NCI-H69 (cell line): ENCODE results near the gene MAGED1.

Experiments
- DNase-seq: peaks from one replicate; lab custom pipeline; 2025; lab: John Stamatoyannopoulos, UW

The MAGED1 gene

GRCh38 chrX:51892921-51893745 lies at the start of gene MAGED1:
Gene MAGED1, plus strand, starts transcription at chrX:51893623. Its CDS starts 682 bp downstream, at chrX:51894305.
- peak; percentile 94 for DNase-seq

- no peak for DNase-seq
Observed at GRCh38 chrX:51847463-51847862, 46.0 kb upstream of the MAGED1 start.

- no peak for DNase-seq
Observed at GRCh38 chrX:51851507-51852085, 41.8 kb upstream of the MAGED1 start.

GRCh38 chrX:51852096-51852495 lies 41.3 kb upstream of the MAGED1 start:
- DNase-seq, result no peak

DNA sequence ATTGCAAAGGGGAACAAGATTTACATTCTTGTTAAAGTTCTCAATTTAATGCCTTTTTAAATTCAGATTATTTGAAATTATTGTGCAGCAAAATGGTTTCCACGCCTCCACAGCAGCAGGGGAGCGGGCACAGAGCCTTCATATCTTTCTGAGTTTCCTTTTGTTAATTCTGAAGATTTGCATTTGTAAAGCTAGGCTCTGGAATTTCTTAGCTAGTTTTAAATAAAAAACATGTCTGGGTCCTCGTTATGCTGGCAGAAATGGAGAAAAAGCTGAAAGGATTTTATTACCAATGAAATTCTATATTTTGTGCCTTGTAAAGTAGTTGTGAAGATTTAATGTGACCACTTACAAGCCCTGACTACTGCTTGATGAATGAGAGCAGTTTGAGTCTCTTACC lies 40.8 kb upstream of the MAGED1 start:
- no peak for DNase-seq

GRCh38 chrX:51853251-51853650 lies 40.2 kb upstream of the MAGED1 start:
- DNase-seq, result no peak

- no peak for DNase-seq
Observed at GRCh38 chrX:51855698-51856097, 37.7 kb upstream of the MAGED1 start.

DNA sequence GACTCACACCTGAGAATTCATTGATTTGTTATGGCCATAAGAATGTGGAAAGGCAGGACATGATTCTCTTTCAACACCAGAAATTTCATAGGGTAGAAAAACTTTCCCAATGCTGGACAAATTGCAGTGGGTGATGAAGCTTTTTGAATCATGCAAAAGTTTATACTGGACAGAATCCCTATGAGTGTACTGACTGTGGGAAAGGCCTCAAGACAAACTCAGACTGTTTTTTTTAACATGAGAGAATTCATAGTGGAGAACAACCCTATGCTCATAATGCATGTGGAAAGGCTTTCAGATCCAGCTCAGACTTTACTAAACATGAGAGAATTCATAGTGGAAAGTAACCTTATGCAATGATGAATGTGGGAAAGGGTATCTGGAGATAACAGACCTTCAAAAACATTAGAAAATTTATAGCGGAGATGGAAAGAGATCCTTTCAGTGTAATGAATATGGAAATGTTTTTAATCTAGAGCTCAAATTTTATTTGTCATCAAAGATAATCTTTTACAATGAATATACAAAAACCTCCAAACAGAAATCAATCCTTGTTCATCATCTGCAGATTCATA lies 36.2 kb upstream of the MAGED1 start:
- DNase-seq, result no peak

DNA sequence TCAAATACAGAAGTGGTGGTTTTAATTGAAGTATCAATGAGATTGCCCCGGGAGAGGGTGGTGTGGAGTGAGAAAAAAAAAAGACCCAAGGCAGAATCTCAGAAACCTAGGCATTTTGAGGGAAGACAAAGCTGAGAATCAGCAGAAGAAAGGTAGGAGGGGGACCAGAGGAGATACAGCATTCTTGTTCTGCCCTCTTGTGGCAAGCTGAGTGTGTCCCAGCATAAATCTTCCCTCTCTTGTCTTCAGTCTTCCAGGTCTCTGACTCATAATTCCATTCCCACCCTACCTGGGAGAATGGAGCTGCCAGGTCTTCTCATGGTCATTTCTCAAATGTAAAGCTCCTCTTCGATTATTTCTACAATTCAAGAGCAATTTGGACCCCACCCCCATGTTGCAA lies 32.7 kb upstream of the MAGED1 start:
- DNase-seq, result peak; percentile 49

- no peak for DNase-seq
Observed at GRCh38 chrX:51862920-51863319, 30.5 kb upstream of the MAGED1 start.

- no peak for DNase-seq
Observed at GRCh38 chrX:51866210-51866609, 27.2 kb upstream of the MAGED1 start.

DNA sequence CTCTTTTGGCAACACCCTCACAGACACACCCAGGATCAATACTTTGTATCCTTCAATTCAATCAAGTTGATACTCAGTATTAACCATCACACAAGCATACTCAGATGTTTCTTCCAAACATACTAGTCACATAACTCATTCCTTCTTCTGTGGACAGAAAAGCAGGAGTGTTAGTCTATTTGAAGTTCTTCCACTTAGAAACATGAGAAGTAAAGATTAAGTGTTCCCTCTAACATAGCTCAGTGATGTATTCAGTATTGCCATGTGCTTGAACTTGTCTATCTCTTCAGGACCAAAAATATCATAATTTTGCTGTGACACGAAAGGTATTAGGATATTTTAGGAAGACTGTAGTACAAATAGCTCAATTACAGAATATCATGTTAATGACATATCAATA lies 25.8 kb upstream of the MAGED1 start:
- no peak for DNase-seq

DNA sequence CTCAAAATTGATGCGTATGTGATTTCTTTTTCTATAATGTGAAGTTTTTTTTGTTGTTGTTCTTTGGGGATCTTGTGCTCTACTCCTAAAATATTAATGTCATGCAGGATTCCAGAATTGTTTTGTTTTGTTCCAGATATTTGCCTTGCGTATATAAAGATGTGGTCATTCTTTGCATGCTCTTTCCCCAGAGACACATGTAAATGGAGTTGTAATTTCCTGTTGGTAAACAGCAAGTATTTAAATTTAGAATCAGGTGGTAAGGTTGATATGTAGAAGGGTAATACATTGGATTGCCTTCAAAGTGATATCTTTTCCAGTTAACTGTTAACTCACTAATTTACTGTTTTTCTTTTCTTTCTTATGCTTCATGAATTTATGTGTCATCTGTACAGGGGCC lies 23.1 kb upstream of the MAGED1 start:
- DNase-seq, result no peak

DNA sequence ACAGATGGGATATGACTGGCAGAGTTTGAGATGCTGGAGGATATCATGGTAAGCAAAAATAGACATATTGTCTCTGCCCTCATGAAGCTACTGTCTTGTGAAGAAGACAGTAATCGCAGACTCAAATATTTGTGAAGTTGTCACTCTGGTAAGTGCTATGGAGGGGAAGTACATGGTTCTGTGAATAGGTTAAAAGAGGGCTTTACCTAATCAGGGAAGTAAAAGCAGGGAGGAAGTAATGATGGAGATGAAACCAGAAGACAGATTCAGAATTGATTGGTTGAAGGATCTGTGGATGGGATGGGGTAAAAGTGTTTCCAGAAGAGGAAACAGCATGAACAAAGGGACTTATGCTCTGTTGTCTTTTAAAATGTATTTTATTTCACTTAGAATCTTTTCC lies 19.3 kb upstream of the MAGED1 start:
- DNase-seq, result no peak

DNA sequence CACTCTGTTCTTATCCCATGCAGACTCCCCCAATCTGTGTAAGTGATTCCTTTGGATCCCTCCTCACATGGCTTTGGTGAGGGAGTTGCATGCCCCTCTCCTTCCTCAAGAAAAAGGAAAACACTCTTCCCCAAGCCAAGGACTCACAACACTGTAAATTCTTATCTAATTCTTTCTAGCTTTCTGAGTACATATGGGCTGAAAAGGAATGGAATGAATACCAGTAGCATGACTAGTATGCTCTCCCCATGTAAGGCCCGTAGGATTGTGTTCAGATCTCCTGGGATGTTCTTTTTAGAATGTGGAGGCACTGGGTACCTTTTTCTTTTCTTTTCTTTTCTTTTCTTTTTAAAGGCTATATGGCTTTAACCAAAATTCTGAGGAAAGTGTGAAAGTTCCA lies 17.0 kb upstream of the MAGED1 start:
- no peak for DNase-seq

DNA sequence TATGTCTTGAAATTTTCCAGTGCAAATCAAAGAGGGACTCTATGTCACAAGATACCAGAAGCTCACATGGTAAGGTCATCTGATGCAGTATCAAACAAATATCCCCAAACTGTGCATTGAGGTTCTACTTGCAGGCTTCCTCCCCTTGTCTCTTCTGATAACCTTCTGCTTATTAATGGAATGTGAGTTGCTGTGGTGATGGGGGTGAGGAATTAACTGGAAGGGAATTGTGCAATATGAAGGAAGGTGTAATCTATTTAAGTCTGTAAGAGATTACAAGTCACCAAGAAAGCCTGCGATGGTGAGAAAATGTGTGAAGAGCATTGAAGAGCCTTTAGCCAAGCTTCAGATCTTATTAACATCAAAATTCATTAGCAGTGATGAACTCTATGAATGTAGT lies 15.4 kb upstream of the MAGED1 start:
- no peak for DNase-seq

GRCh38 chrX:51889851-51890250 lies 3.6 kb upstream of the MAGED1 start:
- DNase-seq, result no peak

- no peak for DNase-seq
Observed at GRCh38 chrX:51891245-51891644, 2.2 kb upstream of the MAGED1 start.

GRCh38 chrX:51891821-51892551 lies 1.4 kb upstream of the MAGED1 start:
- peak; percentile 68 for DNase-seq

DNA sequence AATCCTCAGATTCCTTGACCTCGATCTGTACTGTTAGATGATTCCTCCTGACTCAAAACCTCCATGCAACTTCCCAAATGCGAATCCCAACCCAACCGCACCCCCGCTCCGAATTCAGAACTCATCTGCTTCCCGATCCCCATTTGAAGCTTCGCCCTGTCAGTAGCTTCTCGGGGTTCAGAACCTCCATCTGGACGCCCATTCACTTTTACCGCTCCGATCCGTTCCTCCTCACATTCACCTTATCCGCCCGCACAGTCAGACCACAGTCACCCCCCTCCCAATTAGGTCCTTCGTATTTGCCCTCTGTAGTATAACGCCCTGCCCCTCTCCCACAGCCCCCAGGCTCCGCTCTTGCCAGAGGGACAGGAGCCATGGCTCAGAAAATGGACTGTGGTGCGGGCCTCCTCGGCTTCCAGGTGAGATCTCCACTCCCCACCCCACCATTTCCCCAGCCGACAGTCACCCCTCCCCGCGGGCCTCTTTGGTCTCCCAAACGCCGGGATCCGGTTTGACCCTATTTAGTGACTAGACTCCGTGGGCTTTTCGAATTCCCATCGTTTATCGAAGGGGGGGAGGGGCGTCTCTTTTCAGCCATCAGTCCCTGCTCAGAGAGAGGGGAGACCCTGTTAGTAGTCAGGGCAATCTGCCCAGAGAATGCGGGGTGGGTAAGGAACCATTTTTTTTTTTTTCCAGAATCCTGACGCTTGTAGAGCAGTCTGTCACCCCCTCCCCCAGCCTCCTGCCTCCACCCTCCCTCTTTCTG lies 691 bp downstream of the MAGED1 start:
- peak; percentile 48 for DNase-seq

GRCh38 chrX:51894697-51895336 lies 1.4 kb downstream of the MAGED1 start:
- DNase-seq, result peak; percentile 6
